Esophagus squamous epithelium (tissue), 5 donors: ENCODE measurements around the gene KRTAP22-1. TPM values are rescaled to one million over a fixed set of nuclear protein-coding genes. Genes with fewer than 3 reads are reported as not detected.

Source experiments
- DNase-seq: peaks from one replicate; lab custom pipeline; 2025; lab: John Stamatoyannopoulos, UW
- H3K27ac ChIP-seq, 4 donors: fragments of 200-600 bp; sonication (generic); one replicate each; pipeline ENCODE4 v1.5.1; 2016 to 2019; ENCODE audit warnings: mild to moderate bottlenecking in 1 of 4
- H3K27me3 ChIP-seq, 4 donors: fragments of 200-600 bp; sonication (generic); 1 replicate in 3 of 4; 2 replicates in 1 of 4; pipeline versions ENCODE4 v1.5.1 to v1.6.0; 2017 to 2021; ENCODE audit warnings: antibody characterized with exemption in 1 of 4
- H3K36me3 ChIP-seq, 3 donors: fragments of 200-600 bp; sonication (generic); one replicate each; pipeline ENCODE4 v1.5.1; 2016 to 2019
- H3K4me1 ChIP-seq, 3 donors: fragments of 200-600 bp; sonication (generic); one replicate each; pipeline ENCODE4 v1.5.1; 2017 to 2019
- H3K4me3 ChIP-seq, 4 donors: fragments of 200-600 bp; sonication (generic); 1 replicate in 3 of 4; 2 replicates in 1 of 4; pipeline ENCODE4 v1.5.1; 2016 to 2019; ENCODE audit warnings: mild to moderate bottlenecking in 2 of 4, moderate library complexity in 1 of 4
- H3K9me3 ChIP-seq, 3 donors: fragments of 200-600 bp; sonication (generic); one replicate each; pipeline ENCODE4 v1.5.1; 2016 to 2019
- POLR2A ChIP-seq, 4 donors: fragments of 450-650 bp; IDR thresholded peaks; one replicate each; pipeline ENCODE4 v1.6.1; 2017; ENCODE audit warnings: antibody characterized with exemption in 4 of 4, mild to moderate bottlenecking in 4 of 4, moderate library complexity in 3 of 4
- WGBS, 2 donors: methylation state at CpG; one replicate each; pipeline ENCODE4 v1.1.5; 2018; 5-methylcytosine and 5-hydroxymethylcytosine counted together
- intact Hi-C: fragments of 100-400 bp; cut with DNase I; formaldehyde crosslinking; loops from one replicate; pipeline ENCODE4 v1.15.0; 2022
- total RNA-seq, 4 donors: library from RNA; depleted of rRNA; stranded (reverse); fragments of >200 nt; gene quantifications; one replicate each; pipeline ENCODE4 v1.1.0, GENCODE V29; 2016
- TF ChIP-seq, protein P1 (sequence below), 6 experiments: fragments of 450-650 bp in 4 of 6; fragments of 200-600 bp in 2 of 6; sonication (generic) in 2 of 6; IDR thresholded peaks; one replicate each; pipeline ENCODE4 v1.5.1; 2016 to 2019; ENCODE audit warnings: antibody characterized with exemption in 6 of 6, mild to moderate bottlenecking in 4 of 6, moderate library complexity in 4 of 6
- donor health status: DM: yes; HTN: yes; CAD: no.

KRTAP22-1 gene
- total RNA-seq, 4 donors from 2014 or later, result not detected

DNA sequence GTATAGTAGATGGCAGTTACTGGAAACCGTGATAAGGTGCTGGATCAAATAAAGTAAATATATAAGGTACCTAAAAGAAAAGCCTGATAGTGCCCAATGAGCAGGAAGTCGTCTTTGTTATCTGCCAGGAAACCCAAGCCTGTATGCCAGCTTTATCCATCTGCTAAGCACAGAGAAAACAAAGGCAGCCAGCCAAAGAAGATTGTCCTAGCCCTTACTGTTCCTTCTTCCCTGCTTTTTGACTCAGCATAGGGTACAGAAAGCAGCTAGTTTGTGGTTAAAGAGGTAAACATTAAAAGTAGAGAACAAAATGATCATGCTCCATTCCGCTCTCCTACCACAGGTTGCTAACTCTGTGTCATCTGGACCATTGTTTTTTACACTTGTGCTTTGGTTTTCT is 20.8 kb upstream of the KRTAP22-1 start:
- Histone ChIP-seq H3K4me1 (no peaks in the 10 kb centered on the region), H3K9me3 (no peaks in the 10 kb centered on the region), H3K27me3 (no peaks in the 10 kb centered on the region), H3K4me3 (no peak overlapping the region), H3K27ac (no peak overlapping the region), H3K36me3 (no peaks in the 10 kb centered on the region)
- intact Hi-C loops, result no loop called here
- DNase-seq, result no peak
- TF ChIP-seq, protein P1, sequence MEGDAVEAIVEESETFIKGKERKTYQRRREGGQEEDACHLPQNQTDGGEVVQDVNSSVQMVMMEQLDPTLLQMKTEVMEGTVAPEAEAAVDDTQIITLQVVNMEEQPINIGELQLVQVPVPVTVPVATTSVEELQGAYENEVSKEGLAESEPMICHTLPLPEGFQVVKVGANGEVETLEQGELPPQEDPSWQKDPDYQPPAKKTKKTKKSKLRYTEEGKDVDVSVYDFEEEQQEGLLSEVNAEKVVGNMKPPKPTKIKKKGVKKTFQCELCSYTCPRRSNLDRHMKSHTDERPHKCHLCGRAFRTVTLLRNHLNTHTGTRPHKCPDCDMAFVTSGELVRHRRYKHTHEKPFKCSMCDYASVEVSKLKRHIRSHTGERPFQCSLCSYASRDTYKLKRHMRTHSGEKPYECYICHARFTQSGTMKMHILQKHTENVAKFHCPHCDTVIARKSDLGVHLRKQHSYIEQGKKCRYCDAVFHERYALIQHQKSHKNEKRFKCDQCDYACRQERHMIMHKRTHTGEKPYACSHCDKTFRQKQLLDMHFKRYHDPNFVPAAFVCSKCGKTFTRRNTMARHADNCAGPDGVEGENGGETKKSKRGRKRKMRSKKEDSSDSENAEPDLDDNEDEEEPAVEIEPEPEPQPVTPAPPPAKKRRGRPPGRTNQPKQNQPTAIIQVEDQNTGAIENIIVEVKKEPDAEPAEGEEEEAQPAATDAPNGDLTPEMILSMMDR (IDR thresholded peaks at IDR 0.05), result no peak
- no peak for TF ChIP-seq POLR2A (IDR thresholded peaks at IDR 0.05)
- 39 to 49% methylated on average over 3 of the region's 3 CpGs for WGBS, 2 donors

GRCh38 chr21:30582870-30583269 is 18.0 kb upstream of the KRTAP22-1 start:
- H3K4me1 ChIP-seq, result no peaks in the 10 kb centered on the region
- no peak overlapping the region for H3K27ac ChIP-seq
- DNase-seq, result no peak
- TF ChIP-seq, protein P1 (IDR thresholded peaks at IDR 0.05), result no peak
- no peak for TF ChIP-seq POLR2A (IDR thresholded peaks at IDR 0.05)
- H3K4me3 ChIP-seq, result no peak overlapping the region
- H3K9me3 ChIP-seq, result no peaks in the 10 kb centered on the region
- intact Hi-C loops, result no loop called here
- 69 to 77% methylated on average over 1 of the region's 1 CpG for WGBS, 2 donors
- no peaks in the 10 kb centered on the region for H3K27me3 ChIP-seq
- H3K36me3 ChIP-seq, result no peaks in the 10 kb centered on the region

DNA sequence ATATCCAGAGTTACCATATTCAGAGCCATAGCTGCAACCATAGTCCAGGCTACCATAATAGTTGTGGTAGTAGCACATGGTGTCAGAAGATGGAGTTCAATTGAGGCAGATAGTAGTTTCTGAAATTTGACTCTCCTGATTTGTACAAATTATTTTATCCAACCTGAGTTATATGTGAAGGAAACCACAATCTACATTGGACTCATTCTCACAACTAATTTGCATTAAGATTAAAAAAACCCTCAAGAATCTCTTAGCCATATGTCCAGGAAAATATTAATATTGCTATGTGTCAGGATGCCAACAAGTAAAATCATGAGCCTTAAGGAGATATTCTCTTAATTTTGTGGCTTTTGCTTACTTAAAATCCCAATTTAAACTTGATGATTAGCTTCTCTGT is 10.6 kb upstream of the KRTAP22-1 start, which contains the start of gene KRTAP22-2:
Gene KRTAP22-2, minus strand, starts transcription at position 101 of the 400 bp plus-strand sequence.
- Histone ChIP-seq H3K9me3 (no peaks in the 10 kb centered on the region), H3K27me3 (no peaks in the 10 kb centered on the region), H3K36me3 (no peaks in the 10 kb centered on the region), H3K4me1 (no peaks in the 10 kb centered on the region), H3K4me3 (no peak within 1 kb of the TSS), H3K27ac (no peak within 1 kb of the TSS)
- no peak for DNase-seq
- intact Hi-C loops, result no loop called here
- TF ChIP-seq, protein P1 (IDR thresholded peaks at IDR 0.05), result no peak
- no peak for TF ChIP-seq POLR2A (IDR thresholded peaks at IDR 0.05)

GRCh38 chr21:30592140-30592539 is 8.7 kb upstream of the KRTAP22-1 start, which contains the start of gene KRTAP6-3:
Gene KRTAP6-3 (plus strand): TSS chr21:30592440. CDS start chr21:30592446, 6 bp downstream.
- Histone ChIP-seq H3K4me3 (no peak within 1 kb of the TSS), H3K27me3 (no peaks in the 10 kb centered on the region), H3K36me3 (no peaks in the 10 kb centered on the region), H3K9me3 (no peaks in the 10 kb centered on the region), H3K27ac (no peak within 1 kb of the TSS), H3K4me1 (no peaks in the 10 kb centered on the region)
- intact Hi-C loops, result no loop called here
- no peak for DNase-seq
- TF ChIP-seq POLR2A (IDR thresholded peaks at IDR 0.05), result no peak
- TF ChIP-seq, protein P1 (IDR thresholded peaks at IDR 0.05), result no peak
- 83 to 86% methylated on average over 3 of the region's 4 CpGs for WGBS, 2 donors

- H3K27me3 ChIP-seq, result no peaks in the 10 kb centered on the region
- no peaks in the 10 kb centered on the region for H3K36me3 ChIP-seq
- DNase-seq, result no peak
- intact Hi-C loops, result no loop called here
- H3K4me1 ChIP-seq, result no peaks in the 10 kb centered on the region
- H3K4me3 ChIP-seq, result no peak within 1 kb of the TSS
- H3K9me3 ChIP-seq, result no peaks in the 10 kb centered on the region
- no peak for TF ChIP-seq POLR2A (IDR thresholded peaks at IDR 0.05)
- TF ChIP-seq, protein P1 (IDR thresholded peaks at IDR 0.05), result no peak
- 96 to 98% methylated on average over 6 of the region's 6 CpGs for WGBS, 2 donors
- no peak within 1 kb of the TSS for H3K27ac ChIP-seq
These were observed 2.1 kb upstream of the KRTAP22-1 start, which contains the start of gene KRTAP6-2 for GRCh38 chr21:30598802-30599201. Gene KRTAP6-2 (minus strand): TSS chr21:30598902. CDS start chr21:30598874, 28 bp downstream.
